H9 (cell line): ENCODE results near the gene CTCFL. TPM values are rescaled to one million over a fixed set of nuclear protein-coding genes. Genes with fewer than 3 reads are reported as not detected.

Source experiments
- DNase-seq: peaks from one replicate; pipeline ENCODE4 v3.0.0-alpha.2; 2017
- H2AFZ ChIP-seq: one replicate; pipeline ENCODE4 v1.6.1; 2013; ENCODE audit warnings: mild to moderate bottlenecking, low read length, control low read depth, moderate library complexity
- H2AK5ac ChIP-seq: 2 replicates; pipeline ENCODE4 v1.6.1; 2013; ENCODE audit warnings: low read length, control low read depth, mixed read lengths; ENCODE audit not compliant: insufficient read length
- H2BK120ac ChIP-seq: one replicate; pipeline ENCODE4 v1.6.1; 2013; ENCODE audit warnings: low read depth, mild to moderate bottlenecking, low read length, control low read depth, inconsistent platforms; ENCODE audit not compliant: poor library complexity, severe bottlenecking
- H2BK12ac ChIP-seq: 2 replicates; pipeline ENCODE4 v1.6.1; 2013; ENCODE audit warnings: low read length, control low read depth, mixed read lengths, low read depth; ENCODE audit not compliant: insufficient read length
- H2BK15ac ChIP-seq: 2 replicates; pipeline ENCODE4 v1.6.1; 2013; ENCODE audit warnings: low read depth, low read length, control low read depth
- H2BK20ac ChIP-seq: one replicate; pipeline ENCODE4 v1.6.1; 2013; ENCODE audit warnings: low read depth, mild to moderate bottlenecking, low read length, control low read depth, inconsistent platforms; ENCODE audit not compliant: poor library complexity, severe bottlenecking
- H2BK5ac ChIP-seq: 2 replicates; pipeline ENCODE4 v1.6.1; 2013; ENCODE audit warnings: low read length, control low read depth, mixed read lengths; ENCODE audit not compliant: insufficient read length
- H3K14ac ChIP-seq: 2 replicates; pipeline ENCODE4 v1.6.1; 2013; ENCODE audit warnings: low read length, control low read depth; ENCODE audit not compliant: insufficient read depth
- H3K18ac ChIP-seq: 2 replicates; pipeline ENCODE4 v1.6.1; 2013; ENCODE audit warnings: low read depth, mild to moderate bottlenecking, mixed read lengths, low read length, control low read depth; ENCODE audit not compliant: insufficient read length
- H3K23ac ChIP-seq: 2 replicates; pipeline ENCODE4 v1.6.1; 2013; ENCODE audit warnings: low read length, control low read depth, mixed read lengths, low read depth; ENCODE audit not compliant: insufficient read length
- H3K23me2 ChIP-seq: 2 replicates; pipeline ENCODE4 v1.6.1; 2013; ENCODE audit warnings: low read depth, mild to moderate bottlenecking, mixed read lengths, low read length, control low read depth; ENCODE audit not compliant: insufficient read length, poor library complexity, severe bottlenecking
- H3K27ac ChIP-seq: 2 replicates; pipeline ENCODE4 v1.5.1; 2013; ENCODE audit warnings: low read length, control low read depth, mixed read lengths, low read depth; ENCODE audit not compliant: insufficient read length
- H3K27me3 ChIP-seq: 2 replicates; pipeline ENCODE4 v1.6.1; 2013; ENCODE audit warnings: low read length, control low read depth, inconsistent platforms; ENCODE audit not compliant: insufficient read depth
- H3K4ac ChIP-seq: 2 replicates; pipeline ENCODE4 v1.6.1; 2013; ENCODE audit warnings: low read depth, mild to moderate bottlenecking, control low read depth, inconsistent platforms, low read length, moderate library complexity
- H3K4me1 ChIP-seq: 2 replicates; pipeline ENCODE4 v1.6.1; 2013; ENCODE audit warnings: low read length, control low read depth, inconsistent platforms; ENCODE audit not compliant: insufficient read depth
- H3K4me2 ChIP-seq: 2 replicates; pipeline ENCODE4 v1.6.1; 2013; ENCODE audit warnings: low read length, control low read depth, mixed read lengths; ENCODE audit not compliant: insufficient read length, insufficient read depth
- H3K56ac ChIP-seq: 2 replicates; pipeline ENCODE4 v1.6.1; 2013; ENCODE audit warnings: low read depth, mild to moderate bottlenecking, mixed read lengths, low read length, control low read depth; ENCODE audit not compliant: insufficient read length
- H3K79me1 ChIP-seq: 2 replicates; pipeline ENCODE4 v1.6.1; 2013; ENCODE audit warnings: low read depth, mild to moderate bottlenecking, moderate library complexity, low read length, control low read depth, inconsistent platforms; ENCODE audit not compliant: insufficient read depth, poor library complexity, severe bottlenecking
- H3K79me2 ChIP-seq: 2 replicates; pipeline ENCODE4 v1.6.1; 2013; ENCODE audit warnings: low read length, control low read depth, inconsistent platforms; ENCODE audit not compliant: insufficient read depth
- H3K9ac ChIP-seq: 2 replicates; pipeline ENCODE4 v1.6.1; 2013; ENCODE audit warnings: low read length, control low read depth, mixed read lengths; ENCODE audit not compliant: insufficient read length; ENCODE audit errors: extremely low read depth
- H3K9me3 ChIP-seq: one replicate; pipeline ENCODE4 v1.6.1; 2013; ENCODE audit warnings: low read depth, low read length, inconsistent platforms; ENCODE audit not compliant: control insufficient read depth
- H3T11ph ChIP-seq: one replicate; pipeline ENCODE4 v1.6.1; 2013; ENCODE audit warnings: mild to moderate bottlenecking, low read length, control low read depth, inconsistent platforms
- H4K20me1 ChIP-seq: one replicate; pipeline ENCODE4 v1.6.1; 2013; ENCODE audit not compliant: control insufficient read depth, insufficient read length, insufficient read depth
- H4K5ac ChIP-seq: 2 replicates; pipeline ENCODE4 v1.6.1; 2013; ENCODE audit warnings: low read depth, mild to moderate bottlenecking, mixed read lengths, low read length, control low read depth; ENCODE audit not compliant: insufficient read length
- H4K8ac ChIP-seq: replicated peaks from 2 replicates; pipeline ENCODE4 v1.6.1; 2013; ENCODE audit warnings: low read length, control low read depth, mixed read lengths, low read depth; ENCODE audit not compliant: insufficient read length
- H4K91ac ChIP-seq: 2 replicates; pipeline ENCODE4 v1.6.1; 2013; ENCODE audit warnings: low read depth, mild to moderate bottlenecking, moderate library complexity, mixed read lengths, low read length, control low read depth; ENCODE audit not compliant: insufficient read length
- H3K27ac Mint-ChIP-seq, 3 experiments: 2 replicates in 2 of 3; 3 replicates in 1 of 3; pipeline ENCODE4 v1.8.0; 2020 to 2021; ENCODE audit warnings: mixed read lengths in 3 of 3, mild to moderate bottlenecking in 1 of 3, moderate library complexity in 1 of 3
- H3K27me3 Mint-ChIP-seq: 2 replicates; pipeline ENCODE4 v1.8.0; 2021; ENCODE audit warnings: low read depth, mild to moderate bottlenecking, moderate library complexity, mixed read lengths
- H3K36me3 Mint-ChIP-seq, 3 experiments: 2 replicates in 2 of 3; 3 replicates in 1 of 3; pipeline ENCODE4 v1.8.0; 2020 to 2021; ENCODE audit warnings: low read depth in 3 of 3, mixed read lengths in 3 of 3; ENCODE audit not compliant: insufficient read depth in 1 of 3
- H3K4me1 Mint-ChIP-seq, 2 experiments: 2 replicates each; pipeline ENCODE4 v1.8.0; 2020; ENCODE audit warnings: mixed read lengths in 2 of 2
- H3K4me3 Mint-ChIP-seq, 2 experiments: 2 replicates in 1 of 2; 3 replicates in 1 of 2; pipeline ENCODE4 v1.8.0; 2020 to 2021; ENCODE audit warnings: mild to moderate bottlenecking in 2 of 2, mixed read lengths in 2 of 2, moderate library complexity in 1 of 2
- H3K9me3 Mint-ChIP-seq, 2 experiments: 2 replicates in 1 of 2; 3 replicates in 1 of 2; pipeline ENCODE4 v1.8.0; 2020; ENCODE audit warnings: mild to moderate bottlenecking in 2 of 2, mixed read lengths in 2 of 2, moderate library complexity in 1 of 2
- WGBS: extraction: QIAGEN DNeasy Blood & Tissue Kit; methylation state at CpG from one replicate; pipeline ENCODE4 v1.1.7; 2013; ENCODE audit warnings: missing lambda C conversion rate, low lambda C conversion rate, mixed read lengths; ENCODE audit not compliant: insufficient read length; ENCODE audit errors: extremely low coverage; 5-methylcytosine and 5-hydroxymethylcytosine counted together
- total RNA-seq: library from RNA; stranded (reverse); gene quantifications from 2 replicates; pipeline ENCODE4 v1.2.1, GENCODE V29; 2021
- TF ChIP-seq, protein P1 (sequence below): fragments of 200-600 bp; sonication (generic); conservative IDR thresholded peaks from 3 replicates; pipeline ENCODE4 v1.8.0; 2021; ENCODE audit warnings: antibody characterized with exemption, mild to moderate bottlenecking

Gene CTCFL
- total RNA-seq, 1 experiment from 2014 or later: 0.90 TPM

DNA sequence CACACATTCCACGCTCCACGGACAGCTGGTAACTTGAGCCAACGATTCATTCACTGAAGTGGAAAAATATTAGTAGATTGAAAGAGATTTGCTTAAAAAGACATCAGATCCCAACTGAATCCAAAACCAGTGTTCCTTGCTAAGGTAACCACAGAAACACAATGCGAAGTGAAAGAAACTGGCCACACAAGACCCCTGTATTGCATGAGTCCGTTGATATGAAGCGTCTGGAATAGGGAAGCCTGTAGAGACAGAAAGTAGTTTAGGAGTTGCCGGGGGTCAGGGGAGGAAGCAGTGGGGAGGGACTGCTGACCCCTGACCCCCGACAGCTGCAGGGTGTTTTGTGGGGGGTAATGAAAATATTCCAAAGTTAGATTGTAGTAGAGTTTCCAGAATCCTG lies 46.0 kb upstream of the CTCFL start:
- Mint-ChIP-seq H3K27ac (no peak overlapping the region), H3K27me3 (peaks cover 20% of the 10 kb centered on the region), H3K4me3 (no peak overlapping the region), H3K4me1 (peaks cover 15 to 17% of the 10 kb centered on the region in 2 experiments), H3K9me3 (no peaks in the 10 kb centered on the region), H3K36me3 (no peaks in the 10 kb centered on the region; a peak in 1 of 7 replicates)
- no peak overlapping the region for H4K91ac ChIP-seq
- no peak overlapping the region for H3K27ac ChIP-seq
- no peak overlapping the region for H2AK5ac ChIP-seq
- no peak overlapping the region for H4K5ac ChIP-seq
- H3K23ac ChIP-seq: no peak overlapping the region
- no peak overlapping the region for H3T11ph ChIP-seq
- no peaks in the 10 kb centered on the region; the same call in 1 of the 2 replicates for H3K4me1 ChIP-seq
- no peaks in the 10 kb centered on the region for H4K20me1 ChIP-seq
- WGBS: no CpG with 5 or more reads among the region's 8 CpGs
- H2BK12ac ChIP-seq: no peak overlapping the region
- no peak overlapping the region for H2BK120ac ChIP-seq
- H3K79me2 ChIP-seq: no peaks in the 10 kb centered on the region
- H2BK20ac ChIP-seq: no peak overlapping the region
- TF ChIP-seq, protein P1, sequence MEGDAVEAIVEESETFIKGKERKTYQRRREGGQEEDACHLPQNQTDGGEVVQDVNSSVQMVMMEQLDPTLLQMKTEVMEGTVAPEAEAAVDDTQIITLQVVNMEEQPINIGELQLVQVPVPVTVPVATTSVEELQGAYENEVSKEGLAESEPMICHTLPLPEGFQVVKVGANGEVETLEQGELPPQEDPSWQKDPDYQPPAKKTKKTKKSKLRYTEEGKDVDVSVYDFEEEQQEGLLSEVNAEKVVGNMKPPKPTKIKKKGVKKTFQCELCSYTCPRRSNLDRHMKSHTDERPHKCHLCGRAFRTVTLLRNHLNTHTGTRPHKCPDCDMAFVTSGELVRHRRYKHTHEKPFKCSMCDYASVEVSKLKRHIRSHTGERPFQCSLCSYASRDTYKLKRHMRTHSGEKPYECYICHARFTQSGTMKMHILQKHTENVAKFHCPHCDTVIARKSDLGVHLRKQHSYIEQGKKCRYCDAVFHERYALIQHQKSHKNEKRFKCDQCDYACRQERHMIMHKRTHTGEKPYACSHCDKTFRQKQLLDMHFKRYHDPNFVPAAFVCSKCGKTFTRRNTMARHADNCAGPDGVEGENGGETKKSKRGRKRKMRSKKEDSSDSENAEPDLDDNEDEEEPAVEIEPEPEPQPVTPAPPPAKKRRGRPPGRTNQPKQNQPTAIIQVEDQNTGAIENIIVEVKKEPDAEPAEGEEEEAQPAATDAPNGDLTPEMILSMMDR: no peak
- no peak overlapping the region for H2AFZ ChIP-seq
- no peaks in the 10 kb centered on the region; the same call in none of the 2 replicates for H3K27me3 ChIP-seq
- H3K4me2 ChIP-seq: no peak overlapping the region
- H4K8ac ChIP-seq: no peak overlapping the region
- no peak overlapping the region for H3K4ac ChIP-seq
- H3K18ac ChIP-seq: no peak overlapping the region
- DNase-seq: no peak
- H3K14ac ChIP-seq: no peak overlapping the region
- no peak overlapping the region for H3K56ac ChIP-seq
- no peak overlapping the region for H2BK5ac ChIP-seq
- H3K23me2 ChIP-seq: no peaks in the 10 kb centered on the region
- H3K79me1 ChIP-seq: no peaks in the 10 kb centered on the region
- H3K9ac ChIP-seq: no peak overlapping the region
- H3K9me3 ChIP-seq: no peaks in the 10 kb centered on the region
- H2BK15ac ChIP-seq: no peak overlapping the region
